HG03521 (cell line): ENCODE measurements around the gene ATP7B.
"Not testable (repeated sequence)": the region's sequence is repeated elsewhere in the genome, so short reads cannot be mapped to it uniquely, and the experiment has no call there.

Experiments used
- ATAC-seq: cut with Tn5 transposase; IDR thresholded peaks from one replicate; pipeline ENCODE4 v1.9.1; 2021; ENCODE audit warnings: mild to moderate bottlenecking, moderate library complexity; ENCODE audit not compliant: unreplicated experiment

ATP7B gene

DNA sequence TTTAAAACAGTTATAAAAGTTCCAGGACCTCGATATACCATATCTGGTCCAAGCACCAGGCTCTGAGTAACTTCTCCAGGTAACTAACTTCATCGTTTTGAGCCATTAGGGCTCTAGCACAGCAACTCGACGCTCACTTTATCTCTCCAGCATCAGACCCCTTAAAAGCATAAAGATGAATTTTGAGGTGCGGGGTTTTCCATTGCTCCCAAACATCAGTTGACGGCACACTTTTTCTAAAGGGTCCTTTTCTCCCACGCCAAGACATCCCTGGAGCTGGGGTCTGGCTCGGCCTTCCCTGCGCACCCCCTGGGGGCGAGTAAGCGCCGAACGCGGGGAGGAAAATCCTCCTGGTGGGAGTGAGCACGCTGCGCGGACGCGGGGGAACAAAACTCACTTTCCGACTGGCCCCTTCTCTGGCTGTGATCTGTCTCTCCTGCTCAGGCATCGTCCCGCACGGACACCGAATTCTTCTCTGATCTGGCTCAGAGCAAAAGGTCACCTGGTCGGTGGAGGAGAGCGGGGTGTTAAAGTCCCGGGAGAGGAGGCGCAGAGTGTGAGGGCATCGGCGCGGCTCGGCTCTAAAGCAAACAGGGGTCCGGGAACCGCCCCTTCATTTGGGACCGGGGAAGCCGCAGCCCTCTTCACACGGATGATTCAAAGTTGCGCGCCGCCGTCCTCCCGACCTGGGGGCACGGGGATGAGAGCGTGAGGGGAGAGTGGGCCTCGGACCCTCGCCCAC lies at the start of gene ATP7B:
TSS of gene ATP7B (minus strand) at position 561 of the 742 bp plus-strand sequence. CDS start at position 448, 113 bp downstream.
- no peak for ATAC-seq

GRCh38 chr13:52053460-52053859 lies 42.2 kb upstream of the ATP7B start:
- no peak for ATAC-seq

GRCh38 chr13:52051400-52051799 lies 40.1 kb upstream of the ATP7B start:
- no peak for ATAC-seq

- ATAC-seq: no peak
Measured at GRCh38 chr13:52048516-52048915, 37.3 kb upstream of the ATP7B start.

DNA sequence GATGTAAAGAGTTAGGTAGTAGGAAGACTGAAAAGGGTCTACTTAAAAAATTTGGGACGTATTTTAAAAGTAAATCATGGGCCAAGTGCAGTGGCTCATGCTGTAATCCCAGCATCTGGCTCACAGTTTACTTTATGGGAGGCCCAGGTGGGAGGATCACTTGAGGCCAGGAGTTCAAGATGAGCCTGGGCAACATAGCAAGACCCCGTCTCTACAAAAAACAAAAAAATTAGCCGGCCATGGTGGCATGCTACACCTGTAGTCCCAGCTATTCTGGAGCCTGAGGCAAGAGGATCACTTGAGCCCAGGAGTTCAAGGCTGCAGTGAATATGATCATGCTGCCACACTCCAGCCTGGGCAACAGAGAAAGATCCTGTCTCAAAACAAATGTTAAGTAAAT lies 36.2 kb upstream of the ATP7B start:
- ATAC-seq: no peak

DNA sequence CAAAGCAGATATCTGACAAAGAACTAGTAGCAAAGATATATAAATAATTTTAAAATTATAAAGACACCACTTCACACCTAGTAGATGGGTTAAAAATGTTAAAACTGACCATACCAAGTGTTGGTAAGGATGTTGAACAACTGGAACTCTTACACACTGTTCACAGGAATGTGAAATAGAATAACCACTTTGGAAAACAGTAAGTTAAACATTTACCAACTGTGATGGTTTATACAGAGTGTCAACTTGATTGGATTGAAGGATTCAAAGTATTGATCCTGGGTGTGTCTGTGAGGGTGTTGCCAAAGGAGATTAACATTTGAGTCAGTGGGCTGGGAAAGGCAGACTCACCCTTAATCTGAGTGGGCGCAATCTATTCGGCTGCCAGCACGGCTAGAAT lies 32.4 kb upstream of the ATP7B start:
- ATAC-seq: no peak

- ATAC-seq: no peak
Measured at GRCh38 chr13:52036037-52036436, 24.8 kb upstream of the ATP7B start.

- no peak for ATAC-seq
Measured at GRCh38 chr13:52034616-52035226, 23.5 kb upstream of the ATP7B start.

DNA sequence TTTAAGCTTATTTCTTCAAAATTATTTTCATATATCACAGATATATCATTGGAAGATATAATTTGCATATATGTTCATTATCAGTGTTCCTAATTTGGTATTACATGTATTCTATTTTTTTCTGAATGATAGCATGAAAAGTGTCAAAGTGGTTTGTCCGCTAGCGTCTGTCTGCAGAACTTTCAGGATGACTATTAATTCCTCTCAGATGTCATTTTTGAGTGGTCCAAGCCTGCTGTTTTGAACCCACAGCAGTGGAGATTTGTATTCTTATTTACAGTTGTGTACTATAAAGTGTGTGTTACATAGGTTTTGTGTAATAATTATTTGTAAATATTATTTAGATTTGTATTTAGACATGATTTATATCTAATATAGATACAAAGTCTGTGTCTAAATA lies 21.8 kb upstream of the ATP7B start:
- ATAC-seq: no peak

- ATAC-seq: not testable (repeated sequence)
Measured at GRCh38 chr13:52030401-52030800, 19.2 kb upstream of the ATP7B start.

DNA sequence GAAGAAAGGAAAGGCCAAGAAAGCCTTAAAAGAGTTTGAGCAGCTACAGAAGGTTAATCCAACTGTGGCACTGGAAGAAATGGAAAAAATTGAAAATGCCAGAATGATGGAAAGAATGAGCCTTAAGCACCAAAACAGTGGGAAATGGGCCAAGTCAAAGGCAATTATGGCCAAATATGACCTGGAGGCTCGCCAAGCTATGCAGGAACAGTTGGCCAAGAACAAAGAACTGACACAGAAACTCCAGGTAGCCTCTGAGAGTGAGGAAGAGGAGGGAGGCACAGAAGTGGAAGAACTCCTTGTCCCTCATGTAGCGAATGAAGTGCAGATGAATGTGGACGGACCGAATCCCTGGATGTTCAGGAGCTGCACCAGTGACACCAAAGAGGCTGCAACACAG lies 18.3 kb upstream of the ATP7B start:
- ATAC-seq: no peak

GRCh38 chr13:52027832-52028231 lies 16.6 kb upstream of the ATP7B start:
- ATAC-seq: no peak

DNA sequence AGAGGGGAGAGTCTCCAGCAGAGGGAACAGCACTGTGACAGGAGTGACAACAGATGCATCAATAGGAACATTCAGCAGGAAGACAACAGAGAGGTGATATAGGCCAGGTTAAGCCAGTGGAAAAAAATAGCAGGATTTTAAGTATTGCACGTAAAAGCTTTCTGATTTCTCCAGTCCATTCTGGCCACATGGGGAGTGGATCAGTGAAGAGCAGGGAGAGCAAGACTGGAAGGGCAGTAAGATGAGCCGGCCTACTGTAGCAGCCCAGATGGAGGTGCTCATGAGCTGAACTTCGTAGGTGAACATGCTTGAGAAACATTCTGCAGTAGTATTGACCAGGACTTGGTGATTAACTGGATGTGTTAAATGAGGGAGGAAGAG lies 15.0 kb upstream of the ATP7B start:
- no peak for ATAC-seq

DNA sequence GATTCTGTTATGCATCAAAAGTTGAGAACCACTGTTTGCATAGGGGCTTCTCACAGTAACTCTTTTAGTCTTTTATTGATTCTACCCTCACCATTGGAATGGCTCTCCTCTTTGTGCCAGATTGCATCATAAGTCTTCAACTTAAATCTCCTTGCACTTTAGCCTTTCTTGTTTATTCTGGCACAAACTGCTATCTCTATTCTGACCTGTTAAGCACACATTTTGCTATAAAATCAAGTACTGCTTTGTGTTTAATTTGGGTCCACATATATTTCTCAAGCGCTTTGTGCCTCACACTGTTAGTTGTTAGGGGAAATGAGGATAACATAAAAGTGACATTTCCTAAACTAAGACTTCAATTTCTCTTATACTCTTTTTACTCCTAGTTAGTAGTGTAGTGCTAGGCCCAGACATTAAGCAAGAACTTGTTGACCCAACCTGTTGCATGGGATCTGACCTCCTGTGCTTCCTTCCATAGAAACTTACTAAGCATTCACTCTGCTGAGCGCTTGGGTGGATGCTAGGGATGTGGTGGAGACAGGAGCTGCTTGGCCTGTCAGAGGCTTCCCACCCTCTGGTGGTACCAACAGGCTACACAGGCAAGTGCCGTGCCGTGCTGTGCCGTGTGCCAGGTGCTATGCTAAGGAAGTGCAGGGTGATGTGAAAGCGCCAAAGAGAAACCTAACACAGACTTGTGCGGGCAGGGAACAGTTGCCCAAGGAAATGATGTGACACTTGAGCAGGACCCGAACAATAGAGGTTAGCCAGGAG lies 14.4 kb upstream of the ATP7B start:
- no peak for ATAC-seq

DNA sequence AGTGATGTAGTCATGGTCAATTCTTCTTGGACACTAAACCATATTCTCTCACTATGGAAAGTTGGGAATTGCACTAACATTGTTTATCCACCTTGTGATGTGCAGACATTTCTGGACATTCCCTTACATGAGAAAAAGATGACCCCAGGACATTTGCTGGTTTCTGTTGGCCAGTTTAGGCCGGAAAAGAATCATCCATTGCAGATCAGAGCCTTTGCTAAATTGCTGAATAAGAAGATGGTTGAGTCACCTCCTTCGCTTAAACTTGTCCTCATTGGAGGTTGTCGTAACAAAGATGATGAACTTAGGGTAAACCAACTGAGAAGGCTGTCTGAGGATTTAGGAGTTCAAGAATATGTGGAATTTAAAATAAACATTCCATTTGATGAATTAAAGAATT lies 13.2 kb upstream of the ATP7B start, which contains the start of gene UTP14C:
TSS of gene UTP14C (plus strand) at position 211 of the 400 bp plus-strand sequence. CDS start 4,114 bp downstream, outside the sequence.
- no peak for ATAC-seq

DNA sequence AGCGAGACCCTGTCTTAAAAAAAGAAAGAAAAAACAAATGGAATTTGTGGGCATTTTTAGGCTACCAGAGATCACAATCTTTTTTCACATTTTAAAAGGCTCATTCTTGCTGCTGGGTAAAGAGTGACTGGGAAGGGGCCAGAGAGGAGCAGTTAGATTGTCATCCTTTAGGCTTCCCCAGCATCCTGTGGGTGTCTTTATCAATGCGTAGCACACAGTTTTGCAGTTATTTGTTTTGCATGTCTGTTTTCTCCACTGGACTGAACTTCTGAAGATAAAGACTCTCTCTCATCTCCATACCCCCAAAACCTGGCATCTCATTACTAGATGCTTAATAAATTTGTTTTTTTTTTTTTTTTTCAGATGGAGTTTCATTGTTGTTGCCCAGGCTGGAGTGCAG lies 11.1 kb upstream of the ATP7B start:
- ATAC-seq: no peak

GRCh38 chr13:52020191-52020590 lies 8.9 kb upstream of the ATP7B start:
- no peak for ATAC-seq

DNA sequence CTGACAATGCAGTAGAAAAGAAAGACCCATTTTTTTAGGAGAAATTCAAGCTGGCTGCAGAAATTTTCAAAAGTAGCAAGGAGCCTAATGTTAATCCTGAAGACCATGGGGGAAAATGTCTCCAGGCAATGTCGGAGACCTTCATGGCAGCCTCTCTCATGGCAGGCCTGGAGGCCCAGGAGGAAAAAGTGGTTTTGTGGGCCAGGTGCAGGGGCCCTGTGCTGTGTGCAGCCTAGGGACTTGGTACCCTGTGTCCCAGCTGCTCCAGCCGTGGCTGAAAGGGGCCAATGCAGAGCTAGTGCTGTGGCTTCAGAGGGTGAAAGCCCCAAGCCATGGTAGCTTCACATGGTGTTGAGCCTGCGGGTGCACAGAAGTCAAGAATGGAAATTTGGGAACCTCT lies 5.0 kb upstream of the ATP7B start:
- ATAC-seq: no peak

DNA sequence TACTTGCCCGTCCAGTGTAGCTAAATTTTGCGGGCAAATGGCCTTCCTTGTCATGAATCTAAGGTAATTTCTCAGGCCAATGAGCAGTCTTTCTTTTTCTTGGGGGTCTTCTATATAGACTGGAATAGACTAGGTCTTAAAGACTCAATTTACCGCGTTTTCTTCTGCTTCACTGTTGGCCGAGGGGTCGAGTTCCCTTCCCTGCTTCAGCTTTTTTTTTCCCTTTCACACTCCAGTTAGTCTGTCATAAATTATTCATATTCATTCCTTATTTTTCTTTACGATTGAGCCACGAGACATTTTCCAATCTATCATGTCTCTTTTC lies 1.2 kb upstream of the ATP7B start:
- no peak for ATAC-seq

DNA sequence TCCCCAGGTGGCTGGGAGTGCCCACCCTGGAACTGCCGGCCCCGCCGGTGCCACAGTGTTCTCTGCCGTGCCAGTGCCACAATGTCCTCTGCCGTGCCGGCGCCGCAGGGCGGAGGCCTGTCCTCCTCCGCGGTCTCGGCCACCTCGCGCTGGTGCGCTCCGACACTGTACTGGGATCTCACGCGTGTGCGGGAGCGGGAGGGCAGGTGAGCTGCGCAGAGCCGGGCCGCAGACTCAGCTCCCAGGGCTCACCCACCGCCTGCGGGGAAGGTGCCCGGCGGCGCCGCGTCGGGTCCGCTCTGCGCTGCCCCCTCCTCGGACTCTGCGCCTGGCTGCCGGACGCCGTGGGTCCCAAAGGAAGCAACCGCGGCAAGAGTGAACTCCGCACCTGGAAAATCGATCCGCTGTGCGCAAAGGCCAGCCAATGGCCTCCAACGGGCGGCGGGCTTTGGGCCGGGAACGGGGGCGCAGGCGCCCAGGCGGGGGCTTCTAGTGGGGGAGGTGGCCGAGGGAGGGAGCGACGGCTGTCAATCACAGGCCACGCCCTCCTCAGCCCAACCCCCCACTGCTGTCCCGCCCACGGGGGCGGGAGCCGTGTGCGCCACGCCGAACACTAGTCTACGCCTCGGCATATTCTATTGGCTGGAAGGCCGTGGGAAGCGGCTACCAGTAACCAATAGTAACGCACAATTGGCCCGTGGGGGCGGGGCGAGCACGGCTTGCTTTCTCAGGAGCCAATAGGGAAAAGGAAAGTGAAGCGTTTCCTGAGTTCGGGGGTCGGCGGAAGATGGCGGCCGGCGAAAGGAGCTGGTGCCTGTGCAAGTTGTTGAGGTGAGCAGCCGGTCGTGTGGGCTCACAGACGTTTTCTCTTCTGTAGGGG lies 622 bp upstream of the ATP7B start, which contains the start of gene ALG11:
TSS of gene ALG11 (plus strand) at position 767 of the 880 bp plus-strand sequence. CDS start at position 788, 21 bp downstream.
- peak; percentile 100 for ATAC-seq

DNA sequence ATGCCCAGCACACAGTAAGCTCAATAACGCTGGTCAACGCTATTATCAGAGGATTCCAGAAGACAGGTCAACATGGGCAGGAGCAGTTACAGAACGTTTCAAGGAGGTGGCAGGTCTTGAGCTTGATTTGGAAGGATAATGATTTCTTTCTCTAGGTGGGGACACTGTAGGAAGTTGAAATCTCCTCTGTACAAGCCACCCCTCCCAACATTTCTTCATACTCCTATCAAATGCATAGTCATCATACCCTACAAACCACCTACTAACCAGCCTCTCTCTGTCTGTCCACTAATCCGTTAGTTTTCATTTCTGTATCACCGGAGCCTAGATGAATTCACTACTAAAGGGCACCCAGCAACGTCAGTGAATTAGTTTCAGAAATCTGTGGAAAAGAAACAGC lies 1.3 kb downstream of the ATP7B start:
- ATAC-seq: no peak
